IPS-11a (cell line): Measurements from ENCODE around the gene TNKS1BP1.
"Not testable (repeated sequence)": the region's sequence is repeated elsewhere in the genome, so short reads cannot be mapped to it uniquely, and the experiment has no call there.

ENCODE experiments used
- H3K4me3 ChIP-seq: one replicate; pipeline ENCODE4 v1.5.1; 2013; ENCODE audit warnings: low read depth, low read length, control low read depth

Gene TNKS1BP1

GRCh38 chr11:57294225-57295131 lies 30.3 kb downstream of the TNKS1BP1 start:
- no peak overlapping the region for H3K4me3 ChIP-seq

- H3K4me3 ChIP-seq, result no peak overlapping the region
These were observed 34.5 kb downstream of the TNKS1BP1 start for GRCh38 chr11:57290288-57290687.

- no peak overlapping the region for H3K4me3 ChIP-seq
These were observed 35.8 kb downstream of the TNKS1BP1 start for GRCh38 chr11:57288771-57289579.

- H3K4me3 ChIP-seq, result no peak overlapping the region
These were observed 36.9 kb downstream of the TNKS1BP1 start for GRCh38 chr11:57287884-57288283.

GRCh38 chr11:57283231-57283990 lies 41.3 kb downstream of the TNKS1BP1 start:
- no peak overlapping the region for H3K4me3 ChIP-seq

GRCh38 chr11:57281546-57281945 lies 43.2 kb downstream of the TNKS1BP1 start:
- H3K4me3 ChIP-seq, result not testable (repeated sequence)

GRCh38 chr11:57279116-57279515 lies 45.6 kb downstream of the TNKS1BP1 start:
- no peak overlapping the region for H3K4me3 ChIP-seq

GRCh38 chr11:57278721-57279095 lies 46.0 kb downstream of the TNKS1BP1 start:
- H3K4me3 ChIP-seq, result no peak overlapping the region

- H3K4me3 ChIP-seq, result no peak overlapping the region
These were observed 46.7 kb downstream of the TNKS1BP1 start for GRCh38 chr11:57277845-57278720.

GRCh38 chr11:57276971-57277675 lies 47.6 kb downstream of the TNKS1BP1 start:
- no peak overlapping the region for H3K4me3 ChIP-seq

- no peak overlapping the region for H3K4me3 ChIP-seq
These were observed 48.4 kb downstream of the TNKS1BP1 start for GRCh38 chr11:57276169-57276970.

GRCh38 chr11:57275582-57275981 lies 49.2 kb downstream of the TNKS1BP1 start:
- H3K4me3 ChIP-seq, result no peak overlapping the region

- no peak overlapping the region for H3K4me3 ChIP-seq
These were observed 49.8 kb downstream of the TNKS1BP1 start for GRCh38 chr11:57274904-57275498.

GRCh38 chr11:57273448-57274058 lies 51.2 kb downstream of the TNKS1BP1 start:
- H3K4me3 ChIP-seq, result no peak overlapping the region

GRCh38 chr11:57269571-57270021 lies 55.2 kb downstream of the TNKS1BP1 start:
- H3K4me3 ChIP-seq, result no peak overlapping the region

- no peak overlapping the region for H3K4me3 ChIP-seq
These were observed 58.6 kb downstream of the TNKS1BP1 start for GRCh38 chr11:57266157-57266556.

- H3K4me3 ChIP-seq, result no peak overlapping the region
These were observed 61.4 kb downstream of the TNKS1BP1 start for GRCh38 chr11:57263351-57263750.

- H3K4me3 ChIP-seq, result no peak overlapping the region
These were observed 62.6 kb downstream of the TNKS1BP1 start for GRCh38 chr11:57262157-57262556.
